HCT116 (cell line): ENCODE results near the gene ELL2. TPM values are rescaled to one million over a fixed set of nuclear protein-coding genes. Genes with fewer than 3 reads are reported as not detected.

Experiments
- ATAC-seq: fragments of 200-7000 bp; cut with Tn5 transposase; 2 replicates; pipeline ENCODE4 v1.9.1; 2020; ENCODE audit warnings: mild to moderate bottlenecking, moderate library complexity
- BruUV-seq: library from RNA; stranded (reverse); fragments of 400-500 nt; replicated peaks from 2 replicates; lab custom pipeline; 2021; lab: Mats Ljungman, UMichigan
- CTCF ChIA-PET: fragments of 300-600 bp; sonication (Branson Sonifier 250); formaldehyde crosslinking; loops from one replicate; lab custom pipeline; 2021; ENCODE audit warnings: antibody characterized with exemption; lab: Charles Lee
- POLR2A ChIA-PET: fragments of 300-600, 350-600 bp; sonication (Branson Sonifier 250); formaldehyde crosslinking; loops from one replicate; lab custom pipeline; 2021; ENCODE audit warnings: antibody characterized with exemption; lab: Charles Lee
- RAD21 ChIA-PET, 2 experiments: fragments of 300-600 bp; sonication (Branson Sonifier 250); formaldehyde crosslinking; loops; one replicate each; lab custom pipeline; 2023; ENCODE audit warnings: low total read pairs in 2 of 2; ENCODE audit not compliant: uncharacterized antibody in 2 of 2, unreplicated experiment in 2 of 2, low non-redundant PET in 1 of 2; lab: Charles Lee
- DNase-seq: peaks from one replicate; pipeline ENCODE4 v3.0.0-alpha.2; 2010; ENCODE audit warnings: low read depth, low spot score
- H2AFZ ChIP-seq: fragments of 200-600 bp; shearing (Covaris generic), sonication (generic); 2 replicates; pipeline ENCODE4 v1.6.1; 2017; ENCODE audit warnings: low read depth, mixed run types, mixed read lengths, antibody characterized with exemption, low read length; ENCODE audit not compliant: poor library complexity, severe bottlenecking
- H3K27ac ChIP-seq: 2 replicates; pipeline ENCODE4 v1.5.1; 2012; ENCODE audit warnings: low read depth, low read length
- H3K27me3 ChIP-seq: fragments of 200-600 bp; sonication (generic); 2 replicates; pipeline ENCODE4 v1.6.1; 2016; ENCODE audit warnings: mixed run types, low read length, mixed read lengths; ENCODE audit not compliant: insufficient read depth
- H3K36me3 ChIP-seq, 2 experiments: fragments of 200-500 bp in 1 of 2; fragments of 200-600 bp in 1 of 2; sonication (Bioruptor generic) in 1 of 2; sonication (generic) in 1 of 2; 2 replicates each; pipeline versions ENCODE4 v1.5.1 to v1.6.1; 2014 to 2016; ENCODE audit warnings: low read length in 2 of 2, inconsistent platforms in 1 of 2, mixed read lengths in 1 of 2, mixed run types in 1 of 2; ENCODE audit not compliant: insufficient read depth in 2 of 2, control insufficient read depth in 1 of 2
- H3K4me1 ChIP-seq, 2 experiments: fragments of 200-600 bp in 1 of 2; sonication (generic) in 1 of 2; 2 replicates each; pipeline versions ENCODE4 v1.5.1 to v1.6.1; 2012 to 2017; ENCODE audit warnings: low read length in 2 of 2, inconsistent platforms in 1 of 2, mild to moderate bottlenecking in 1 of 2, mixed read lengths in 1 of 2, mixed run types in 1 of 2, moderate library complexity in 1 of 2; ENCODE audit not compliant: insufficient read depth in 2 of 2, control insufficient read depth in 1 of 2
- H3K4me2 ChIP-seq: fragments of 200-600 bp; sonication (generic); 2 replicates; pipeline ENCODE4 v1.6.1; 2017; ENCODE audit warnings: mixed run types, low read length, mixed read lengths
- H3K4me3 ChIP-seq, 2 experiments: fragments of 200-600 bp in 1 of 2; sonication (generic) in 1 of 2; replicated peaks in 1 of 2; 2 replicates each; pipeline ENCODE4 v1.5.1; 2011 to 2016; ENCODE audit warnings: low read length in 2 of 2, control low read depth in 1 of 2, low read depth in 1 of 2, mild to moderate bottlenecking in 1 of 2, mixed read lengths in 1 of 2, mixed run types in 1 of 2
- H3K79me2 ChIP-seq: fragments of 200-600 bp; sonication (generic); 2 replicates; pipeline ENCODE4 v1.6.1; 2017; ENCODE audit warnings: mild to moderate bottlenecking, mixed run types, low read length, moderate library complexity, mixed read lengths; ENCODE audit not compliant: insufficient read depth
- H3K9ac ChIP-seq: fragments of 200-600 bp; sonication (generic); 2 replicates; pipeline ENCODE4 v1.6.1; 2016; ENCODE audit warnings: low read length, mixed read lengths
- H3K9me2 ChIP-seq: fragments of 200-600 bp; sonication (generic), shearing (Covaris generic); 2 replicates; pipeline ENCODE4 v1.6.1; 2017; ENCODE audit warnings: mixed run types, mild to moderate bottlenecking, moderate library complexity; ENCODE audit not compliant: insufficient read depth
- H3K9me3 ChIP-seq, 2 experiments: fragments of 200-500 bp in 1 of 2; fragments of 200-600 bp in 1 of 2; sonication (Bioruptor generic) in 1 of 2; sonication (generic) in 1 of 2; 2 replicates each; pipeline ENCODE4 v1.6.1; 2014 to 2017; ENCODE audit warnings: low read length in 2 of 2, mixed read lengths in 2 of 2, inconsistent platforms in 1 of 2, low read depth in 1 of 2, mild to moderate bottlenecking in 1 of 2, mixed run types in 1 of 2, moderate library complexity in 1 of 2; ENCODE audit not compliant: control insufficient read depth in 1 of 2, insufficient read depth in 1 of 2
- H4K20me1 ChIP-seq: fragments of 200-600 bp; sonication (generic), shearing (Covaris generic); 2 replicates; pipeline ENCODE4 v1.6.1; 2017; ENCODE audit warnings: mixed run types, mild to moderate bottlenecking, moderate library complexity; ENCODE audit not compliant: insufficient read depth
- EZH2phosphoT487 ChIP-seq: fragments of 200-600 bp; IDR thresholded peaks from 2 replicates; pipeline ENCODE4 v1.6.1; 2018; ENCODE audit warnings: antibody characterized with exemption, borderline replicate concordance
- MAX ChIP-seq: IDR thresholded peaks from 2 replicates; pipeline ENCODE4 v1.6.1; 2012
- SP1 ChIP-seq: IDR thresholded peaks from 2 replicates; pipeline ENCODE4 v1.6.1; 2012; ENCODE audit warnings: low read depth
- TCF7L2 ChIP-seq: IDR thresholded peaks from 2 replicates; pipeline ENCODE4 v1.7.0; 2011; ENCODE audit warnings: borderline replicate concordance, inconsistent platforms; ENCODE audit not compliant: insufficient read depth, insufficient read length; ENCODE audit errors: extremely low read depth
- ZBTB33 ChIP-seq: IDR thresholded peaks from 2 replicates; pipeline ENCODE4 v1.6.1; 2011; ENCODE audit warnings: mild to moderate bottlenecking, low read length, moderate library complexity; ENCODE audit not compliant: insufficient replicate concordance; ENCODE audit errors: extremely low read depth
- intact Hi-C: fragments of 100-400 bp; cut with micrococcal nuclease; formaldehyde crosslinking; loops from 2 replicates; pipeline ENCODE4 v1.10.0; 2022
- total RNA-seq: library from RNA; stranded (reverse); gene quantifications from one replicate; pipeline ENCODE4 v1.2.1, GENCODE V29; 2021; ENCODE audit not compliant: unreplicated experiment

Gene ELL2
- total RNA-seq, 1 experiment from 2014 or later, result 29.8 TPM

GRCh38 chr5:95940758-95941682 is 20.6 kb downstream of the ELL2 start:
- TF ChIP-seq SP1, result no peak
- TF ChIP-seq TCF7L2, result no peak
- TF ChIP-seq ZBTB33, result no peak
- no peak for TF ChIP-seq EZH2phosphoT487
- no peaks in the 10 kb centered on the region for H4K20me1 ChIP-seq
- no peak for DNase-seq
- H3K27me3 ChIP-seq, result no peaks in the 10 kb centered on the region
- H3K36me3 ChIP-seq, result no peaks in the 10 kb centered on the region
- intact Hi-C loops, result no loop called here
- no peaks in the 10 kb centered on the region for H3K9me3 ChIP-seq
- CTCF ChIA-PET, result no interaction called here
- no peak overlapping the region for H3K4me2 ChIP-seq
- ATAC-seq, result no peak
- no peaks in the 10 kb centered on the region for H3K4me1 ChIP-seq
- H3K9me2 ChIP-seq, result no peaks in the 10 kb centered on the region
- BruUV-seq, result no TSS peak
- no peak overlapping the region for H3K4me3 ChIP-seq
- H3K27ac ChIP-seq, result no peak overlapping the region
- no peak overlapping the region for H2AFZ ChIP-seq
- POLR2A ChIA-PET, result no interaction called here
- RAD21 ChIA-PET, result no interaction called here
- peaks cover 7% of the 10 kb centered on the region; the same call in 1 of the 2 replicates for H3K79me2 ChIP-seq
- no peak overlapping the region for H3K9ac ChIP-seq

- H3K27ac ChIP-seq, result no peak overlapping the region
- H3K4me2 ChIP-seq, result no peak overlapping the region
- no peaks in the 10 kb centered on the region for H3K9me3 ChIP-seq
- DNase-seq, result no peak
- no peaks in the 10 kb centered on the region for H3K4me1 ChIP-seq
- no peaks in the 10 kb centered on the region for H3K36me3 ChIP-seq
- H3K4me3 ChIP-seq, result no peak overlapping the region
- no peak overlapping the region for H2AFZ ChIP-seq
- ATAC-seq, result no peak
- H3K9ac ChIP-seq, result no peak overlapping the region
- CTCF ChIA-PET, result no interaction called here
- H3K9me2 ChIP-seq, result no peaks in the 10 kb centered on the region
- RAD21 ChIA-PET, result no interaction called here
- peaks cover 3% of the 10 kb centered on the region; the same call in 1 of the 2 replicates for H3K79me2 ChIP-seq
- no peaks in the 10 kb centered on the region for H3K27me3 ChIP-seq
- POLR2A ChIA-PET, result no interaction called here
- no TSS peak for BruUV-seq
- intact Hi-C loops, result no loop called here
- no peak for TF ChIP-seq MAX
- no peak for TF ChIP-seq EZH2phosphoT487
- H4K20me1 ChIP-seq, result no peaks in the 10 kb centered on the region
These were observed 22.2 kb downstream of the ELL2 start for GRCh38 chr5:95939465-95939864.
